ENCODE results near the gene TEX264. TPM values are rescaled to one million over a fixed set of nuclear protein-coding genes. Genes with fewer than 3 reads are reported as not detected.
A peak's percentile ranks its signal among the peaks of the same experiment; 100 is the strongest.

TEX264 gene
- total and polyA plus RNA-seq, 2 of the 13 experiments (the other 11 are each of a cell fraction or from before 2014, with no cell fraction given): 35.2 to 52.1 TPM

DNA sequence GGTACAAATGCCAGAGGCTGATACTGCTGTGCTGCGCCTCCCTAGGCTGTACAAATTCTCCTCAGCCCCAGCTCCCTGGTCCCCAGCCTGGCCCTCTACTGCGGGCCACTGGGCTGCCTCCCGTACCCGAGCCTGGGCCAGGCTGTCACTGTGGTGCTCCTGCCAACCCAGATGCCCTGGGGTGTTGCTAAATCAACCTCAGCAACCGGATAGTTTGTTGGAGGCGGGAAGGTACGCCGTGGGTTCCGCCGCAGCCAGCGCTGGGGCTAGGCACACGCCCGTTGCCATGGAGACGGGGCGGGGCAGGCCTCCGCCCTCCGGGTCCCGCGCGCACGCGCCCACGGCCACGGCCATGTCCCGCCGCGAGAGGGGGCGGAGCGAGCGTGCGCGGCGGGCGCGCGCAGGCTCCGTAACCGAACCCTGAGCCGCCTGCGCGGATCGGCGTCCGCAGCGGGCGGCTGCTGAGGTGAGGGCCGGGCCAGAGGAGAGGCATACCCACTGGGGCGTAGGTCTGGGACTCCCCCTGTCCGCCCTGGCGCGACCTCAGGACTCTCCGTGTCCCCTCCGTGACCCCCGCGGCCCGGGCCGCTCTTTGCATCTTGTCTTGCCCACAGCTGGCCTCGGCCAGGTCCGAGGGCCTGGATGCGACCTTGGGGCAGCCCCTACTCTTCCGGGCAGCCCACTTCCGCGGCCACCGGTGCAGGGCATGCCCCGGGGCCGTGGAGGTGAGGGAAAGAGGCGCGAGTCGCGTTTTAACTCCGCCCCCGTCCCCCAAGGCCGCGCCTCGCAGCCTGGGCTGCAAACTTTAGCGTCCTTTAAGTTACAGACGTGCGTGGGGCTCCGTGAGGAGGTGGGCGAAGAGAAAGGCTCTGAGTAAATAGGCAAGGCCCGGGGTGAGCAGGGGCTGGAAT, at the start of gene TEX264 (continued):
- TF ChIP-seq AGO2 (optimal IDR thresholded peaks at IDR 0.05; ENCODE audit: low read depth, low read length): peak; percentile 96
- 0 out of 4 replicates have a peak, but pooled peaks of 1 of the 2 experiments have one; percentile 12 for TF ChIP-seq NR2F1 (CRISPR knock-in tag; IDR thresholded peaks at IDR 0.05)
- TF ChIP-seq PLRG1 (conservative IDR thresholded peaks at IDR 0.05): no peak
- TF ChIP-seq SRY (CRISPR knock-in tag; IDR thresholded peaks at IDR 0.05): peak; percentile 82; the same call in 1 of the 2 replicates
- TF ChIP-seq ZNF720 (CRISPR knock-in tag; IDR thresholded peaks at IDR 0.05): no peak
- TF ChIP-seq KAT8 (CRISPR knock-in tag; IDR thresholded peaks at IDR 0.05): peak; percentile 49; the same call in 1 of the 2 replicates
- TF ChIP-seq, protein P1, sequence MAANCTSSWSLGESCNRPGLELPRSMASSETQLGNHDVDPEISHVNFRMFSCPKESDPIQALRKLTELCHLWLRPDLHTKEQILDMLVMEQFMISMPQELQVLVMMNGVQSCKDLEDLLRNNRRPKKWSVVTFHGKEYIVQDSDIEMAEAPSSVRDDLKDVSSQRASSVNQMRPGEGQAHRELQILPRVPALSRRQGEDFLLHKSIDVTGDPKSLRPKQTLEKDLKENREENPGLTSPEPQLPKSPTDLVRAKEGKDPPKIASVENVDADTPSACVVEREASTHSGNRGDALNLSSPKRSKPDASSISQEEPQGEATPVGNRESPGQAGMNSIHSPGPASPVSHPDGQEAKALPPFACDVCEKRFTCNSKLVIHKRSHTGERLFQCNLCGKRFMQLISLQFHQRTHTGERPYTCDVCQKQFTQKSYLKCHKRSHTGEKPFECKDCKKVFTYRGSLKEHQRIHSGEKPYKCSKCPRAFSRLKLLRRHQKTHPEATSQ (CRISPR knock-in tag; IDR thresholded peaks at IDR 0.05; ENCODE audit: borderline replicate concordance): no peak
- no peak for TF ChIP-seq EHMT2 (IDR thresholded peaks at IDR 0.05; ENCODE audit: borderline replicate concordance, low read depth, low read length)
- no peak for TF ChIP-seq NCOA1 (CRISPR knock-in tag; IDR thresholded peaks at IDR 0.05)
- TF ChIP-seq ZBTB38 (CRISPR knock-in tag; IDR thresholded peaks at IDR 0.05): no peak
- TF ChIP-seq PHF8 (CRISPR knock-in tag; IDR thresholded peaks at IDR 0.05): peak; percentile 87; the same call in 1 of the 2 replicates
- TF ChIP-seq KDM3A (CRISPR knock-in tag; IDR thresholded peaks at IDR 0.05; ENCODE audit: low read depth): no peak
- peak; percentile 49; the same call in 1 of the 2 replicates for TF ChIP-seq ZSCAN20 (CRISPR knock-in tag; IDR thresholded peaks at IDR 0.05; ENCODE audit: borderline replicate concordance)
- TF ChIP-seq SMARCC2 (IDR thresholded peaks at IDR 0.05): no peak
- no peak for TF ChIP-seq KLF13 (CRISPR knock-in tag; IDR thresholded peaks at IDR 0.05)
- no peak for TF ChIP-seq ETV6 (CRISPR knock-in tag; conservative IDR thresholded peaks at IDR 0.05)
- 0 out of 2 replicates have a peak, but pooled peaks have one; percentile 58 for TF ChIP-seq ZNF570 (CRISPR knock-in tag; IDR thresholded peaks at IDR 0.05; ENCODE audit: borderline replicate concordance)
- no peak for TF ChIP-seq NAIF1 (CRISPR knock-in tag; IDR thresholded peaks at IDR 0.05; ENCODE audit: borderline replicate concordance)
- no peak for TF ChIP-seq SP4 (CRISPR knock-in tag; IDR thresholded peaks at IDR 0.05)
- peak; percentile 39; the same call in 1 of the 2 replicates for TF ChIP-seq MED13 (CRISPR knock-in tag; IDR thresholded peaks at IDR 0.05)
- TF ChIP-seq KDM1A (CRISPR knock-in tag; IDR thresholded peaks at IDR 0.05): no peak
- peak; percentile 64; the same call in 1 of the 2 replicates for TF ChIP-seq ZNF607 (CRISPR knock-in tag; IDR thresholded peaks at IDR 0.05; ENCODE audit: borderline replicate concordance)
- TF ChIP-seq ZNF225 (CRISPR knock-in tag; IDR thresholded peaks at IDR 0.05): no peak
- TF ChIP-seq, protein P2, sequence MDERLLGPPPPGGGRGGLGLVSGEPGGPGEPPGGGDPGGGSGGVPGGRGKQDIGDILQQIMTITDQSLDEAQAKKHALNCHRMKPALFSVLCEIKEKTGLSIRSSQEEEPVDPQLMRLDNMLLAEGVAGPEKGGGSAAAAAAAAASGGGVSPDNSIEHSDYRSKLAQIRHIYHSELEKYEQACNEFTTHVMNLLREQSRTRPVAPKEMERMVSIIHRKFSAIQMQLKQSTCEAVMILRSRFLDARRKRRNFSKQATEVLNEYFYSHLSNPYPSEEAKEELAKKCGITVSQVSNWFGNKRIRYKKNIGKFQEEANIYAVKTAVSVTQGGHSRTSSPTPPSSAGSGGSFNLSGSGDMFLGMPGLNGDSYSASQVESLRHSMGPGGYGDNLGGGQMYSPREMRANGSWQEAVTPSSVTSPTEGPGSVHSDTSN (CRISPR knock-in tag; IDR thresholded peaks at IDR 0.05): no peak
- TF ChIP-seq, protein P3, sequence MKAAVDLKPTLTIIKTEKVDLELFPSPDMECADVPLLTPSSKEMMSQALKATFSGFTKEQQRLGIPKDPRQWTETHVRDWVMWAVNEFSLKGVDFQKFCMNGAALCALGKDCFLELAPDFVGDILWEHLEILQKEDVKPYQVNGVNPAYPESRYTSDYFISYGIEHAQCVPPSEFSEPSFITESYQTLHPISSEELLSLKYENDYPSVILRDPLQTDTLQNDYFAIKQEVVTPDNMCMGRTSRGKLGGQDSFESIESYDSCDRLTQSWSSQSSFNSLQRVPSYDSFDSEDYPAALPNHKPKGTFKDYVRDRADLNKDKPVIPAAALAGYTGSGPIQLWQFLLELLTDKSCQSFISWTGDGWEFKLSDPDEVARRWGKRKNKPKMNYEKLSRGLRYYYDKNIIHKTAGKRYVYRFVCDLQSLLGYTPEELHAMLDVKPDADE (CRISPR knock-in tag; IDR thresholded peaks at IDR 0.05): no peak
